ENCODE results near the gene PLPPR4.
"Not testable (repeated sequence)": the region's sequence is repeated elsewhere in the genome, so short reads cannot be mapped to it uniquely, and the experiment has no call there.

PLPPR4 gene

DNA sequence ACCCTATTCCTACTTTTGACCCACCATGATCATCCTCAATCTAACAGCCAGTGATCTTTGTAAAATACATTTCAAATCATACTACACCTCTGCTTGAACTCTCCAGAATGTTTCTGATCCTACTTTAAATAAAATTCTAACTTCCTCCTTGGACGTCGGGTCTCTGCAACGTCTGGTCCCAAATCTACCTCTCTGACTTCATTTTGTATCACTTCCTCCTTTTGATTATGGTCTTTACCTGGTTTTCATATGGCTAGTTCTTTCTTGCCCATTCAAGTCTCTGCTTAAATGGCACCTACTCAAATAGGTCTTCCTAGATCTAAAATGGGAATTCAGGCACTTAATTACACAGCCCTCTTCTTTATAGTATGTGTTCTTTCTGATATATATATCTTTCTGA lies 18.2 kb downstream of the PLPPR4 start:
- in situ Hi-C loops (cut with HindIII; ENCODE audit: low pct_ligation_motif_present, low sequenced_read_pairs): no loop called here
- no peaks in the 10 kb centered on the region for H3K36me3 ChIP-seq (replicated peaks)
- DNase-seq: no peak
- no peak overlapping the region for H3K4me3 ChIP-seq (ENCODE audit: low read depth, low read length)
- no peak for TF ChIP-seq CTCF (IDR thresholded peaks at IDR 0.05; ENCODE audit: low read depth, low read length, missing control alignments)
- no peak overlapping the region for H3K27ac ChIP-seq
- H3K27me3 ChIP-seq (replicated peaks): no peaks in the 10 kb centered on the region

DNA sequence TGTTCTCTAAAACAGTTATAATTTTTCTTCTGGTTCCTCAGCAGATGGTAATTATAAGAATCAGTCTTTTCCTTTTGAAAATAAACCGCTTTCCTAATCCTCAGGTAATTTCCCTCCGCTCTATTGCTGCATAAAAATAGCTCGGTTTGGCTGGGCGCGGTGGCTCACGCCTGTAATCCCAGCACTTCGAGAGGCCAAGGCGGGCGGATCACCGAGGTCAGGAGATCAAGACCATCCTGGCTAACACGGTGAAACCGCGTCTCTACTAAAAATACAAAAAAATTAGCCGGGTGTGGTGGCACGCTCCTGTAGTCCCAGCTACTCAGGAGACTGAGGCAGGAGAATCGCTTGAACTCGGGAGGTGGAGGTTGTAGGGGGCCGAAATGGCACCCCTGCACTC lies 19.2 kb downstream of the PLPPR4 start:
- H3K27me3 ChIP-seq (replicated peaks); H3K36me3 ChIP-seq (replicated peaks); in situ Hi-C loops (cut with HindIII; ENCODE audit: low pct_ligation_motif_present, low sequenced_read_pairs): not testable (repeated sequence)

DNA sequence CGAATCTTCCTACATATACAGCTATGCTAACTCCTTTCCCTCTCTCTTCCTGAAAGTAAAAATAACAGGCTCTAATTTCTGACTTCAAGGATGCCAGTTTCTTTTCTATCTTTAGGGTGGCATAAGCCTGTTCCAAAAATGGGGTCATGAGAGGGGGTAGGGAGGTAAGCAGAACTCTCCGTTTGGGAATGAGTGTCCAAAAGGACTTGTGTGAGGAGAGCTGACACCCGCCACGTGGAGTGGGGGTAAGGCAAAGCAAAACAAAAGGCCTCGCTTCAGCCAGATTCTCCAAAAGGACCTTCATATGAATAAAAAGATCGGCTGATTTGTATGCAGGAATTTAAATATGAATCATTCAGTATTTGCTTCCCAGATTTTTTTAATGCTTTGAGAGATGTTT lies 28.6 kb downstream of the PLPPR4 start:
- Histone ChIP-seq H3K27me3 (replicated peaks) (no peaks in the 10 kb centered on the region), H3K4me3 (ENCODE audit: low read depth, low read length) (no peak overlapping the region), H3K27ac (no peak overlapping the region), H3K36me3 (replicated peaks) (no peaks in the 10 kb centered on the region)
- DNase-seq: peak; percentile 4
- in situ Hi-C loops (cut with HindIII; ENCODE audit: low pct_ligation_motif_present, low sequenced_read_pairs): no loop called here
- TF ChIP-seq CTCF (IDR thresholded peaks at IDR 0.05; ENCODE audit: low read depth, low read length, missing control alignments): no peak

More for the DNA sequence above, 19.2 kb downstream of the PLPPR4 start:
- not testable (repeated sequence) for DNase-seq; H3K4me3 ChIP-seq (ENCODE audit: low read depth, low read length); H3K27ac ChIP-seq

DNA sequence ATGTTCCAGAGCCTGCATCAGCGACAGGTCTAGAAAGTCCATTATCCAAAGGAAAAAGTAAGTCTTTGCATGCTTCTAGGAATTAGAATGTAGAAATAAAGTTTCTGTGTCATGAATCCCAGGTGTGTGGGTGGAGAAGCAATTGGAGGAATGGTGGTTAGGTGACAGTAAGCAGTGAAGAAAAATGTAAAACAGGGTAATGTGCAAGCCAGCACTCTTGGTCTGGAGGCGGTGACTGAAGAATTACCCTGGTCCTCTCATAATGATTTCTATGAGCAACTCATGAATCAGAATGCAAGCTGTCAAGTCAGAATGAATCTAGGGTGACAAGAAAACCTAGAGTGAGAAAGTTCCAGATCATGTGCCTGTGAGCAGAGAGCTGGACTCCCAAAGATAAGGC lies 33.6 kb downstream of the PLPPR4 start:
- Histone ChIP-seq H3K36me3 (replicated peaks) (no peaks in the 10 kb centered on the region), H3K27ac (no peak overlapping the region), H3K27me3 (replicated peaks) (no peaks in the 10 kb centered on the region), H3K4me3 (ENCODE audit: low read depth, low read length) (no peak overlapping the region)
- in situ Hi-C loops (cut with HindIII; ENCODE audit: low pct_ligation_motif_present, low sequenced_read_pairs): no loop called here
- DNase-seq: no peak
- TF ChIP-seq CTCF (IDR thresholded peaks at IDR 0.05; ENCODE audit: low read depth, low read length, missing control alignments): no peak

GRCh38 chr1:99304725-99305282 lies 40.5 kb downstream of the PLPPR4 start:
- Histone ChIP-seq H3K27me3 (replicated peaks) (no peaks in the 10 kb centered on the region), H3K4me3 (ENCODE audit: low read depth, low read length) (no peak overlapping the region), H3K36me3 (replicated peaks) (no peaks in the 10 kb centered on the region), H3K27ac (no peak overlapping the region)
- in situ Hi-C loops (cut with HindIII; ENCODE audit: low pct_ligation_motif_present, low sequenced_read_pairs): no loop called here
- no peak for DNase-seq
- no peak for TF ChIP-seq CTCF (IDR thresholded peaks at IDR 0.05; ENCODE audit: low read depth, low read length, missing control alignments)

- no peaks in the 10 kb centered on the region for H3K27me3 ChIP-seq (replicated peaks)
- H3K4me3 ChIP-seq (ENCODE audit: low read depth, low read length): no peak overlapping the region
- no peak overlapping the region for H3K27ac ChIP-seq
- in situ Hi-C loops (cut with HindIII; ENCODE audit: low pct_ligation_motif_present, low sequenced_read_pairs): no loop called here
- H3K36me3 ChIP-seq (replicated peaks): no peaks in the 10 kb centered on the region
- peak; percentile 68 for DNase-seq
- no peak for TF ChIP-seq CTCF (IDR thresholded peaks at IDR 0.05; ENCODE audit: low read depth, low read length, missing control alignments)
Measured at GRCh38 chr1:99305626-99306025, 41.3 kb downstream of the PLPPR4 start.
